HG03025 (cell line): Measurements from ENCODE around the gene STYXL1.
"Not testable (repeated sequence)": the region's sequence is repeated elsewhere in the genome, so short reads cannot be mapped to it uniquely, and the experiment has no call there.

Experiments used
- ATAC-seq: cut with Tn5 transposase; IDR thresholded peaks from one replicate; pipeline ENCODE4 v1.9.1; 2021; ENCODE audit warnings: mild to moderate bottlenecking, moderate library complexity; ENCODE audit not compliant: unreplicated experiment, low FRiP score

Gene STYXL1

GRCh38 chr7:76047811-76048667, at the start of gene STYXL1, which contains the start of gene MDH2:
STYXL1 (minus strand) TSS chr7:76048000; CDS start chr7:76030523, 17,477 bp downstream.
MDH2 (plus strand) TSS chr7:76048106; CDS start chr7:76048161, 55 bp downstream.
- ATAC-seq, result peak; percentile 82

- no peak for ATAC-seq
Measured at GRCh38 chr7:76095908-76096307, 48.1 kb upstream of the STYXL1 start.

GRCh38 chr7:76094326-76094725, 46.5 kb upstream of the STYXL1 start:
- not testable (repeated sequence) for ATAC-seq

- not testable (repeated sequence) for ATAC-seq
Measured at GRCh38 chr7:76093531-76093930, 45.7 kb upstream of the STYXL1 start.

- no peak for ATAC-seq
Measured at GRCh38 chr7:76091506-76091905, 43.7 kb upstream of the STYXL1 start.

DNA sequence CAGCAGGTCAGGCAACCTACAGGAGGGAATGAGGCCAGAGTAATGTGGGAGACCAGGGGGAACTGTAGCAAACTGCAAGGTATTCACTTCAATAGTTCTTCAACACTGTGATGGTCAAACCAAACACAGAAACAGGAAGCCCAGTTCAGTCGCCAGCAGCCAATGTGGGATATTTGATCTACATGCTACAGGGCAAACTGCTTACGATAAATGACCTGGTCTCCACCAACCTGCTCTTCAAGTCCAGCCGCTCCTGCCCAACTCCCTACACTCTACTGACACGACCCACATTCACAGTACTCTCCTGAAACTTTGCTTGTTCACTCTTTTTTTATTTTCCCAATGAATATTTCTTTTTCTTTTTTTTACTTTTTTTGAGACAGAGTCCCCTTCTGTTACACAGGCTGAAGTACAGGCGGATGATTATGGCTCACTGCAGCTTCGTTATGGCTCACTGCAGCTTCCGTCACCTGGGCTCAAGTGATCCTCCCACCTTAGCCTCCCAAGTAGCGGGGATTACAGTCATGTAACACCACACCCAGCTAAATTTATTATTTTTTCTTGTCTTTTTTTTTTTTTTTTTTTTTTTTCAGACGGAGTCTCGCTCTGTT, 42.2 kb upstream of the STYXL1 start:
- no peak for ATAC-seq

GRCh38 chr7:76087362-76087791, 39.6 kb upstream of the STYXL1 start:
- ATAC-seq, result not testable (repeated sequence)

GRCh38 chr7:76086070-76086469, 38.3 kb upstream of the STYXL1 start:
- ATAC-seq, result no peak

GRCh38 chr7:76084115-76084514, 36.3 kb upstream of the STYXL1 start:
- ATAC-seq, result not testable (repeated sequence)

GRCh38 chr7:76080204-76080603, 32.4 kb upstream of the STYXL1 start:
- ATAC-seq, result no peak

GRCh38 chr7:76077435-76077834, 29.6 kb upstream of the STYXL1 start:
- ATAC-seq, result no peak

- ATAC-seq, result no peak
Measured at GRCh38 chr7:76076995-76077394, 29.2 kb upstream of the STYXL1 start.

- no peak for ATAC-seq
Measured at GRCh38 chr7:76074972-76075370, 27.2 kb upstream of the STYXL1 start.

- ATAC-seq, result no peak
Measured at GRCh38 chr7:76074306-76074971, 26.6 kb upstream of the STYXL1 start.

DNA sequence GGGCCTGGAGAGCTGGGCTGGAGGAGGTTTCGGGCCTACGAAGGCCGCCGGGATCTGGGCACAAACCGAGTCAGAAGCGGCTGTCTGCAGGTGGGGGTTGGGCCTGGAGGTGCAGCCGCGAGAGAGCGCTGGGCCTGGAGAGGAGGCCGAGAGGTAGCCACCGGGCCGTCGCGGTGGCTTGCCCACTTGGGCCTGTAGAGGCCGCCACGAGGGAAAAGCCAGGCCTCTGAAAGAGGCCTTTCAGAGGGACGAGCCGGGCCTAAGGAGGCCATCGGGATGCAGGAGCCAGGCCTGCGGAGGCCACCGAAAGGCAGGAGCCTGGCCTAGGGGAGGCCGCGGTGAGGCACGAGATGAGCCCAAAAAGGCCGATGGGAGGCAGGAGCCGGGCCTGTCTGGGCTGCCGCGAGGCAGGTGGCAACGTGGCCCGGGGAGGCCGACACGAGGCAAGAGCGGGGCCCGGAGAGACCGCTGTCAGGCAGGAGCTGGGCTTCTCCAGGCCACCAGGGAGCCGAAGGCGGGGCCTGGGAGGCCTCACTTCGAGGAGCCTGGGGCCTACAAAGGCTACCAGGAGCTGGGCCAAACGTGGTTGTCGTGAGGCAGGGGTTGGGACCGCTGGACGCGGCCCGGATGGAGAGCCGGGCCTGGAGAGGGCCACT, 25.7 kb upstream of the STYXL1 start:
- no peak for ATAC-seq

- no peak for ATAC-seq
Measured at GRCh38 chr7:76072243-76073148, 24.7 kb upstream of the STYXL1 start.

GRCh38 chr7:76071316-76072242, 23.8 kb upstream of the STYXL1 start:
- ATAC-seq, result no peak

DNA sequence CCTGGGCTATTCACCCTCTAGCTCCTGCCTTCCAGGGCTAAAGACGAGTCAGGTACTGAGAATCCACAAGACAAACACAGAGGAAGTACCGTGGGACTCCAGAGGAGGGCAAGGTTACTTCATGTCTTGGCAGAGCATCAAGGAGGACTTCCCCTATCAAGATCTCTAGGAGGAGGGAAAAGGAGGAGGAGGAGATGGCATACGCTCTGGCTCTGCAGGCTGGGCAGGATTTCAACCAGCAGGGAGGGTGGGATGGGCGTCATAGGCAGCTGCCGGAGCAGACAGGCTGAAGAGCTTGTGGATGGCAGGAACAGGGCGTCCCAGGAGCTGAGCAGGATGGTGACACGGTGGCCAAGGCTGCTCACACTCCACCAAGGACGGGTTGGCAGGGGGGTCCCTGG, 21.4 kb upstream of the STYXL1 start:
- ATAC-seq, result no peak
